ENCODE measurements around the gene ANKRD12. TPM values are rescaled to one million over a fixed set of nuclear protein-coding genes. Genes with fewer than 3 reads are reported as not detected.

The ANKRD12 gene
- total RNA-seq, 1 experiment from 2014 or later: 30.7 TPM

DNA sequence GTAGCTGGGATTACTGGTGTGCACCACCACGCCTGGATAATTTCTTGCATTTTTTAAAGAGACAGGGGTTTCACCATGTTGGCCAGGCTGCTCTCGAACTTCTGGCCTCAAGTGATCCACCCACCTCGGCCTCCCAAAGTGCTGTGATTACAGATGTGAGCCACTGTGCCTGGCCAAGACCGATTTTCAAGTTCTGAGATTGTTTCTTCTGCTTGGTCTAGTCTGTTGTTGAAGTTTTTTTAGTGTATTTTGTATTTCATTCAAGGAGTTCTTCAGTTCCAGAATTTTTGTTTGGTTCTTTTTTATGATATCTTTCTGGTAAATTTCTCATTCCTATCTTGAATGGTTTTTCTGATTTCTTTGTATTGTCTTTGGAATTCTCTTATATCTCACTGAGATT, 96.4 kb downstream of the ANKRD12 start:
- H3K9me3 ChIP-seq (ENCODE audit: control insufficient read depth, insufficient read depth, low read depth, low read length): peaks cover 7% of the 10 kb centered on the region; the same call in 1 of the 2 replicates
- ChIA-PET POLR2A (no interaction called here), CTCF (no interaction called here)
- in situ Hi-C loops (cut with HindIII; ENCODE audit: low pct_unique_long_range_greater_than_20kb, low sequenced_read_pairs): no loop called here
- TF ChIP-seq SIN3A (IDR thresholded peaks at IDR 0.05; ENCODE audit: borderline replicate concordance, insufficient read depth, low read depth, low read length) (no peak), TCF7L2 (IDR thresholded peaks at IDR 0.05; ENCODE audit: low read depth, low read length) (no peak), POLR2AphosphoS5 (IDR thresholded peaks at IDR 0.05; ENCODE audit: low read depth, low read length) (no peak)
- TF ChIP-seq, protein P1, sequence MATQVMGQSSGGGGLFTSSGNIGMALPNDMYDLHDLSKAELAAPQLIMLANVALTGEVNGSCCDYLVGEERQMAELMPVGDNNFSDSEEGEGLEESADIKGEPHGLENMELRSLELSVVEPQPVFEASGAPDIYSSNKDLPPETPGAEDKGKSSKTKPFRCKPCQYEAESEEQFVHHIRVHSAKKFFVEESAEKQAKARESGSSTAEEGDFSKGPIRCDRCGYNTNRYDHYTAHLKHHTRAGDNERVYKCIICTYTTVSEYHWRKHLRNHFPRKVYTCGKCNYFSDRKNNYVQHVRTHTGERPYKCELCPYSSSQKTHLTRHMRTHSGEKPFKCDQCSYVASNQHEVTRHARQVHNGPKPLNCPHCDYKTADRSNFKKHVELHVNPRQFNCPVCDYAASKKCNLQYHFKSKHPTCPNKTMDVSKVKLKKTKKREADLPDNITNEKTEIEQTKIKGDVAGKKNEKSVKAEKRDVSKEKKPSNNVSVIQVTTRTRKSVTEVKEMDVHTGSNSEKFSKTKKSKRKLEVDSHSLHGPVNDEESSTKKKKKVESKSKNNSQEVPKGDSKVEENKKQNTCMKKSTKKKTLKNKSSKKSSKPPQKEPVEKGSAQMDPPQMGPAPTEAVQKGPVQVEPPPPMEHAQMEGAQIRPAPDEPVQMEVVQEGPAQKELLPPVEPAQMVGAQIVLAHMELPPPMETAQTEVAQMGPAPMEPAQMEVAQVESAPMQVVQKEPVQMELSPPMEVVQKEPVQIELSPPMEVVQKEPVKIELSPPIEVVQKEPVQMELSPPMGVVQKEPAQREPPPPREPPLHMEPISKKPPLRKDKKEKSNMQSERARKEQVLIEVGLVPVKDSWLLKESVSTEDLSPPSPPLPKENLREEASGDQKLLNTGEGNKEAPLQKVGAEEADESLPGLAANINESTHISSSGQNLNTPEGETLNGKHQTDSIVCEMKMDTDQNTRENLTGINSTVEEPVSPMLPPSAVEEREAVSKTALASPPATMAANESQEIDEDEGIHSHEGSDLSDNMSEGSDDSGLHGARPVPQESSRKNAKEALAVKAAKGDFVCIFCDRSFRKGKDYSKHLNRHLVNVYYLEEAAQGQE (IDR thresholded peaks at IDR 0.05; ENCODE audit: insufficient read depth in 1 of 2, low read depth in 2 of 2, low read length in 1 of 2): no peak
- TF ChIP-seq, protein P2, sequence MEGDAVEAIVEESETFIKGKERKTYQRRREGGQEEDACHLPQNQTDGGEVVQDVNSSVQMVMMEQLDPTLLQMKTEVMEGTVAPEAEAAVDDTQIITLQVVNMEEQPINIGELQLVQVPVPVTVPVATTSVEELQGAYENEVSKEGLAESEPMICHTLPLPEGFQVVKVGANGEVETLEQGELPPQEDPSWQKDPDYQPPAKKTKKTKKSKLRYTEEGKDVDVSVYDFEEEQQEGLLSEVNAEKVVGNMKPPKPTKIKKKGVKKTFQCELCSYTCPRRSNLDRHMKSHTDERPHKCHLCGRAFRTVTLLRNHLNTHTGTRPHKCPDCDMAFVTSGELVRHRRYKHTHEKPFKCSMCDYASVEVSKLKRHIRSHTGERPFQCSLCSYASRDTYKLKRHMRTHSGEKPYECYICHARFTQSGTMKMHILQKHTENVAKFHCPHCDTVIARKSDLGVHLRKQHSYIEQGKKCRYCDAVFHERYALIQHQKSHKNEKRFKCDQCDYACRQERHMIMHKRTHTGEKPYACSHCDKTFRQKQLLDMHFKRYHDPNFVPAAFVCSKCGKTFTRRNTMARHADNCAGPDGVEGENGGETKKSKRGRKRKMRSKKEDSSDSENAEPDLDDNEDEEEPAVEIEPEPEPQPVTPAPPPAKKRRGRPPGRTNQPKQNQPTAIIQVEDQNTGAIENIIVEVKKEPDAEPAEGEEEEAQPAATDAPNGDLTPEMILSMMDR (IDR thresholded peaks at IDR 0.05): no peak
- no peaks in the 10 kb centered on the region; the same call in 1 of the 2 replicates for H3K36me3 ChIP-seq (ENCODE audit: control insufficient read depth, insufficient read depth, low read length)
- intact Hi-C loops (cut with micrococcal nuclease; ENCODE audit: unreplicated experiment): no loop called here
- no peak for ATAC-seq
- no TSS peak for BruUV-seq (replicated peaks)
- no peaks in the 10 kb centered on the region for H3K4me1 ChIP-seq (ENCODE audit: control insufficient read depth, insufficient read depth, low read length)
- H3K27me3 ChIP-seq (ENCODE audit: control insufficient read depth, insufficient read depth, low read length): no peaks in the 10 kb centered on the region
- DNase-seq (ENCODE audit: low read depth, low spot score): no peak
- H3K4me3 ChIP-seq (ENCODE audit: low read depth in 2 of 2, low read length in 2 of 2): no peak overlapping the region
- no peak overlapping the region for H3K27ac ChIP-seq (ENCODE audit: low read length)

DNA sequence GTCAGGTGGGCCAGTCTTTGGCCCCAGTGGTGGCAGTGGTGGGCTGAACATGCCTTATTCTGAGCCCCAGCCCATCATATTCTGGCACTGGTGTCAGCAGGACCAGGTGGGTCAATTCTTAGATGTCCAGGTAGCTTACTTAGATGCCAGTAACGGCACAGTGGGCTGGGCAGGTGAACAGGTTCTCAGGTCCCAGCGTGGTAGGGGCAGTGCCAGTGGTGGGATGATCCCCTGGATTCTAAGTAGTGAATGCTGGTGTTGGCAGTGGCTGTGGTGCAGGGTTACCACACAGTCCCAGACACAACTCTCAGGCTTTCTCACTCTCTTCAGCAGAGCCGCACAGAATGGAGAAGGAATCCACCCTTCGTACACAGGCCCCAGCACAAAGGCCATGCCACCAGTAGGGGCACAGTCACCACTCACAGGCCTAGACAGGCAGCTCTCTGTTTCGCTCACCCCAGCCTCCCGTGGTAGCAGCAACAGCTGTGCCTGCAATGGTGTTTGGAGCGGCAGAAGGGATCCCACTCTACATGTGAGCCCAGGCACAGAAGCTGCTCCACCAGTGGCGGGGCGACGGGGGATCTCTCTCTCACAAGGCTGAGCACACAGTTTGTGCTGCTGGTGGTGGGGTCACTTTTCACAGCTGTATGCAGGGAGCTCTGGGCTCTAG, 97.3 kb downstream of the ANKRD12 start:
- intact Hi-C loops (cut with micrococcal nuclease; ENCODE audit: unreplicated experiment): no loop called here
- no peaks in the 10 kb centered on the region for H3K4me1 ChIP-seq (ENCODE audit: control insufficient read depth, insufficient read depth, low read length)

More for the DNA sequence above, 97.3 kb downstream of the ANKRD12 start:
- Histone ChIP-seq H3K27ac (ENCODE audit: low read length) (no peak overlapping the region), H3K9me3 (ENCODE audit: control insufficient read depth, insufficient read depth, low read depth, low read length) (peaks cover 7% of the 10 kb centered on the region; the same call in 1 of the 2 replicates), H3K27me3 (ENCODE audit: control insufficient read depth, insufficient read depth, low read length) (no peaks in the 10 kb centered on the region), H3K36me3 (ENCODE audit: control insufficient read depth, insufficient read depth, low read length) (no peaks in the 10 kb centered on the region; the same call in 1 of the 2 replicates), H3K4me3 (ENCODE audit: low read depth in 2 of 2, low read length in 2 of 2) (no peak overlapping the region)
- no peak for TF ChIP-seq TCF7L2 (IDR thresholded peaks at IDR 0.05; ENCODE audit: low read depth, low read length)
- TF ChIP-seq, protein P1 (IDR thresholded peaks at IDR 0.05; ENCODE audit: insufficient read depth in 1 of 2, low read depth in 2 of 2, low read length in 1 of 2): no peak
- no peak for TF ChIP-seq POLR2AphosphoS5 (IDR thresholded peaks at IDR 0.05; ENCODE audit: low read depth, low read length)
- TF ChIP-seq SIN3A (IDR thresholded peaks at IDR 0.05; ENCODE audit: borderline replicate concordance, insufficient read depth, low read depth, low read length): no peak
- TF ChIP-seq, protein P2 (IDR thresholded peaks at IDR 0.05): no peak
- ATAC-seq: no peak
- ChIA-PET POLR2A (no interaction called here), CTCF (no interaction called here)
- no peak for DNase-seq (ENCODE audit: low read depth, low spot score)
- no TSS peak for BruUV-seq (replicated peaks)
- in situ Hi-C loops (cut with HindIII; ENCODE audit: low pct_unique_long_range_greater_than_20kb, low sequenced_read_pairs): no loop called here
